Stimulated activated CD4-positive, alpha-beta T cell treated with anti-CD3 and anti-CD28 coated beads, Interleukin-15, amount 100 ng/mL, for 24 hours (primary cell): Measurements from ENCODE around the gene HJURP.

Source experiments
- DNase-seq: peaks from one replicate; pipeline ENCODE4 v3.0.0-alpha.2; 2020

The HJURP gene

GRCh38 chr2:233813236-233814055 lies 40.9 kb downstream of the HJURP start:
- DNase-seq, result no peak

GRCh38 chr2:233811732-233812131 lies 42.6 kb downstream of the HJURP start:
- DNase-seq, result no peak

- DNase-seq, result no peak
Measured at GRCh38 chr2:233811087-233811486, 43.2 kb downstream of the HJURP start.

- DNase-seq, result no peak
Measured at GRCh38 chr2:233810385-233810784, 44.0 kb downstream of the HJURP start.

- no peak for DNase-seq
Measured at GRCh38 chr2:233807966-233808935, 46.1 kb downstream of the HJURP start.

- no peak for DNase-seq
Measured at GRCh38 chr2:233807215-233807865, 47.0 kb downstream of the HJURP start.

- no peak for DNase-seq
Measured at GRCh38 chr2:233803994-233804393, 50.3 kb downstream of the HJURP start.

GRCh38 chr2:233803292-233803911 lies 50.9 kb downstream of the HJURP start:
- DNase-seq, result no peak

GRCh38 chr2:233802132-233802815 lies 52.1 kb downstream of the HJURP start:
- DNase-seq, result no peak

- peak; percentile 22 for DNase-seq
Measured at GRCh38 chr2:233801357-233802131, 52.8 kb downstream of the HJURP start.

- DNase-seq, result no peak
Measured at GRCh38 chr2:233800208-233800607, 54.1 kb downstream of the HJURP start.

- DNase-seq, result no peak
Measured at GRCh38 chr2:233799716-233800115, 54.6 kb downstream of the HJURP start.

- no peak for DNase-seq
Measured at GRCh38 chr2:233799087-233799665, 55.2 kb downstream of the HJURP start.

- no peak for DNase-seq
Measured at GRCh38 chr2:233798335-233799086, 55.8 kb downstream of the HJURP start.

- no peak for DNase-seq
Measured at GRCh38 chr2:233796254-233796653, 58.1 kb downstream of the HJURP start.

- no peak for DNase-seq
Measured at GRCh38 chr2:233795735-233796171, 58.6 kb downstream of the HJURP start.

GRCh38 chr2:233794128-233794658 lies 60.1 kb downstream of the HJURP start:
- DNase-seq, result no peak

- DNase-seq, result no peak
Measured at GRCh38 chr2:233793465-233794127, 60.7 kb downstream of the HJURP start.

- no peak for DNase-seq
Measured at GRCh38 chr2:233792720-233793119, 61.6 kb downstream of the HJURP start.
